GM21529 (cell line): ENCODE results near the gene FGD2.
A peak's percentile ranks its signal among the peaks of the same experiment; 100 is the strongest.
"Not testable (repeated sequence)": the region's sequence is repeated elsewhere in the genome, so short reads cannot be mapped to it uniquely, and the experiment has no call there.

Source experiments
- ATAC-seq: cut with Tn5 transposase; IDR thresholded peaks from one replicate; pipeline ENCODE4 v1.9.1; 2021; ENCODE audit not compliant: unreplicated experiment

The FGD2 gene

DNA sequence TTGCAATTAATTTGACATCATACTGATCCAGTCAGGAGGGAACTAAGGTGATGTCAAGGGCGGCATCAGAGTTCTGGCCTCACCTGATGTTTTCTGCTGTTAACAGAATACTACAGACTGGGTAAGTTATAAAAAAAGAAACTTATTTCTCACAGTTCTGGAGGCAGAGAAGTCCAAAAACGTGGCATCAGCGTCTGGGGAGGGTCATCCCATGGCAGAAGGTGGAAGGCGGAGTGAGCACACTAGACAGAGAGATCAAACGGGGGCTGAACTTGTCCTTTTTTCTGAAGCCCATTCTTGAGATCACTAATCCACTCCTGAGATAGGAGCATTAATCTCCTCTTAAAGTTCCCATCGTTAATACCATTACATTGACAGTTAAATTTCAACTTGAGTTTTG is 16.2 kb upstream of the FGD2 start:
- ATAC-seq, result no peak

DNA sequence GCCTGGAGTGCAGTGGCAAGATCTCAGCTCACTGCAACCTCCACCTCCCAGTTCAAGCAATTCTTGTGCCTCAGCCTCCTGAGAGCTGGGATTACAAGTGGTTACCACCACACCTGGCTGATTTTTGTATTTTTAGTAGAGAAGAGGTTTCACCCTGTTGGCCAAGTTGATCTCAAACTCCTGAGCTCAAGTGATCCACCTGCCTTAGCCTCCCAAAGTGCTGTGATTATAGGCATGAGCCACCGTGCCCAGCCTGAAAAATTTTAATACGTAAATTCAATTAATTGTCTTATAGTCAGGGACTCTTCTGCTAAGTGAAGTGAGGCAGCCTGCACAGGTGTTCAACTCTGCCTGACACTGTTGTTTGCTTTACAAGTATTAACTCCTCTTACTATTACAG is 15.1 kb upstream of the FGD2 start:
- not testable (repeated sequence) for ATAC-seq

DNA sequence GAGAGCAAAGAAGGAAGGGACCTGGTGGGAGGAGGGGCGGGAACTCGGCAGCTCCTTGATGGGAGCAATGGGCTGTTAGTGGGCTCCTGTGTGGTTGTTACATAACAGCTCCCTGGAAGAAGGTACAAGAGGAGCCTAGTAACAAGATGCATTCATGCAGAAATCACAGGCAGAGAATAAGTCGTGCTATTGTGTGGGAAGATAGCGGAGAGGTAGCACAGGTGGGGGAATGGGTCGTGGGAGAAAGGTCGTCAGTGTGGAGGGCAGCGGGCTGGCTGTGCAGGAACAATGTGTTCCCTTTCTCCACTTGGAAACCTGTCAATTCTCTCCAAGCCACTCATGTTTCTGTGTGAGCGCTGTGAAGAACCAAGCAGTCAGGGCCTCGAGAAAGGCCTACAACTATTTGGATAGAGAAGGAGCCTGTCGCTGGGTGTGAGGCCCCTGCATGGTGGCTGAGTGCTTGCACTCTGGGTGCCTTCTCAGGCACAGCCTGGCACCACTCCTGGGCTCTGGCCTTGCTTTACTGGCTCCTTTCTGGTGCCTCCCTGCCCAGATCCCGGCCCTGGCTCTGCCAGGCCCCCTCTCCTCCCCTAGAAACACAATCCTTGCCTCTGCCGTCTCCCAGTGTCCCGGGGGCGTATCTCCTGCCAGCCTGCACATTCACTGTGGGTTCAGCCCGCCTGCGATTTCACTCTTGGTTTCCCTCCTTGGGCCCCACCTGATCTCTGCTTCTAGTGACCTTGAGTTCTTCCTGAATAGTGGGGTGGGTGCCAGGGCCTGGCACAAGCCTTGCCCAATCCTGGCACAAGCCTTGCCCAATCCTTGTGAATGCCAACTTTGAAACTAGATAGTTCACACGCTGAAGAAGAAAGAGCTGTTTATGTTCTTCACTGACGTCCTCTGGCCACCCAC is 7.4 kb upstream of the FGD2 start:
- ATAC-seq, result no peak

DNA sequence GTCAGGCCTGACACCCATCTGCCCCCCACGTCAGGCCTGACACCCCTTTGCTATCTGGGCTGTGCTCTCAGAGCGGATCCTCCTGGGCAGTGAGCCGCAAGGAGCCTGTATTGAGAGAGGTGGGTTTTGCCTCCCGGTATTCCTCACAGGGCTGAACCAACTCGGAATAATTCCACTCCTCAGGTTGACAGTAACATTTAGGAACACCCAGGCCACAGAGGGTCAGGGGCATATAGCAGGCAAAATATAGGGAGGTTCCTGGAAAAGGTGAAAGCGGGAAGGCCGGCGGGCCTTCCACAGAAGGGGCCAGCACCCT is 6.8 kb upstream of the FGD2 start:
- ATAC-seq, result no peak

DNA sequence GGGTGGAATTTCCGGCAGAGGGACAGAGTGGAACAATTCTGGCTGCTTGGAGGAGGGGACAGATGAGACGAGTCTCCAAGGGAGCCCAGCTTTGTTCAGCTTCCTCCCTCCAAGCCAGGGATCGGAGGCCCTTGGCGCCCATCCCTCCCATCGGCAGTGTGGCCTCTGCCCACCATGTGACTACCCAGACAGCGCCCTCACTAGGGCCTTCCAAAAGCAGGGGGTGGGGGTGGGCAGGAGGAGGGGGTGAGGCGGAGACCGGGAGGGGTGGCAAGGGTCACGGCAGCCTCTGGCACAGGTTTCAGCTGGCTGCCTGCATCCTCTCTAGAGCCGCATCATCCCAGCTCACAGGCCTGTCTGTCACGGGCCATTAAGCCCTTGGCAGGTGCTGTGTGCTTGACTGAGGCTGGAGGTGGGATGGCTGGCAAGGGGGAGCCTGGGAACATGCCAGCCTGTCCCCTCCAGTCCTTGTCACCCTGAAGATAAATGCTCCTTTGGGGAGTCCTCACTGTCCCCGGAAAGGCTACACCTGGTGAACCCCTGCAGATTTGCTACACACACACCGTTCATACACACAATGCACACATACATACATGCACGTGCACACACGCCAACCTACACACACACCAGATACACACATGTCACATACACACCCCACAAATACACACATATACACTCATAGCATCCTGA is 6.2 kb upstream of the FGD2 start:
- ATAC-seq, result no peak

DNA sequence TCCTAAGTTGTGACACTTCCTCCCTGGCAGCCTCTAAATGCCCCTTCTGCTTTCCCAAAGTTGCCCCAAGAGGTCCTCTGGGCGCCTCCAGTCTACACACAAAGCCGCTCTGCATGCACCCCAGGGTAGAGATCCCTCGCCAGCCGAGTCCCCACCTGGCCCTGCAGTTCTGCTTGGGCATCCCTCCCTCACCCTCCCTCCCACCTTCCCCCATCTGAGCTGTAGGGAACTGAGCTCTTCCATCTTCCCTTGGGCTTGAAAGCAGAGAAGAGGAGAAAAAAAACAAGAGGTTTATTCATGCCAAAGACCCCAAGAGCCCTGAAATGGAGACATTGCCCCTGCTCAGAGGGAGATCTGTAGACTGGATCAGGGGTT is 5.7 kb upstream of the FGD2 start:
- ATAC-seq, result no peak

DNA sequence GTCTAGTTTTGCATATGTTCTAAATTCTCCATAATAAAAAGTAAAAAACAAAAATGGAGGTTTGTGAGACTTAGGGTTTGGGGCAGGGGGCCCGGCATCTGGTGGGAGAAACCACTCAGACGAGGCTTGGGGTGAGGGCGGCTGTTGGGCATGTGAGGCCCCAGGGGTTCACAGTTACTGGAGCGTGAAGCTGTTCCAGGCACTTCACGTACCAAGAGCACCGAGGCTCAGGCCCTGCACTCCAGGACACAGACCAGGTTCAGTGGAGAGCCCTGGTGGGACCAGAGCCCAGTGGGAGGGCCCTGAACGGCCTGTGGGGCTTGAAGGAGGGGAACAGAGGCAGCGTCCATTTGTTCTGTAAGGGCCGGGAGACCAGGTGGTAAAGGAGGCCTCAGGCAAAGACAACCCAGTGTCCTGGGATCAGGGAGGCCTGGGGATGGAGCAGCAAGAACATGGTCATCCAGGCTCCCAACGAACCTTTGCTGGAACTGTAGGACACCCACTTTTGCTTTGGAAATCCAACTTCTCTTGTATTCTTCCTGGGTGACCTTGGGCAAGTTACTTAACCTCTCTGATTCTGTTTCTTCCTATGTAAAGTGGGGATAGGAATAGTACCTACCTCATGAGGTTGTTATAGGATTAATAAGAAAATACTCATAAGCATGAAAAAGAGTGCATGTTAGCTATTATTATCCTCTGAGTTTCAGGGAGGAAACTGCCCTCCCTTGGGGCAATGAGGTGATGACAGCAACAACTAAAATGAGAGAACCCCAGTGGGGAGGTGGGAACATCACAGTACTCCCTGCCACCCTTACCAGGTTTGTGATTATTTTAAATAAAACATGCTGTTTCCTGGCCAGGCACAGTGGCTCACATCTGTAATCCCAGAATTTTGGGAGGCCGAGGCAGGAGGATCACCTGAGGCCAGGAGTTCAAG is 1.1 kb upstream of the FGD2 start:
- no peak for ATAC-seq

DNA sequence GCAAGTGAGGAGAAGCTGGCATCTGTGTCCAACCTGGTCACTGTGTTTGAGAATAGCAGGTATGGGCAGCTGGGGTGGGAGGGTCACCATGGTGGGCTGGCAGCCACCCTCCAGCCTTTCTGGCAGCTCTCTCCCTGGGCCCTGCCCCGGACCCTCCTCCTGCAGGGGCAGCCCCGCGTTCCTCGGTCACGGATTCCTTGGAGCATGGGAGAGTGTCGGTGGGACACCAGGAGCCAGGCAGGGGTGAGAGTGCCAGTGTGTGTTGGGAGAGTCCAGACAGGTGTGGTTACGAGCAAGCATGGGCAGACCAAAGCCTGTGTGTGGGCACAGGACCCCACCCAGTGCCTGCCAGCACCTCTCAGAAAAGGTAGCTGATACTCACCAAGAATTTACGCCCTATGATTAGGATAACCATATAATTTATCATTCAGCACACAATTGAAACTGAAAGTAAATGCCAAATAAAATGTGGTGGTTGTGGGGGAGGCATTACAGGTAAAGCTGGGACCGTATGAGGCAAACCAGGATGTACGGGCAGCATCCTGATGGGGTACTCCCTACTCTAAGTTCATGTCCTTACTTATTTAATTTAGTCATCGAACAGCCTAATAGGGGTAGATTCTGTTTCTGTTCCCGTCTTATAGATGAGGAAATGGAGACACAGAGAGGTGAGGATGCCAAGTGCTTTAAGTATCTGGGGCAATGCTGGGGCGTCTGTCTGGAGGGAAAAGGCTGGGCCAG is 542 bp downstream of the FGD2 start:
- ATAC-seq, result peak; percentile 1

DNA sequence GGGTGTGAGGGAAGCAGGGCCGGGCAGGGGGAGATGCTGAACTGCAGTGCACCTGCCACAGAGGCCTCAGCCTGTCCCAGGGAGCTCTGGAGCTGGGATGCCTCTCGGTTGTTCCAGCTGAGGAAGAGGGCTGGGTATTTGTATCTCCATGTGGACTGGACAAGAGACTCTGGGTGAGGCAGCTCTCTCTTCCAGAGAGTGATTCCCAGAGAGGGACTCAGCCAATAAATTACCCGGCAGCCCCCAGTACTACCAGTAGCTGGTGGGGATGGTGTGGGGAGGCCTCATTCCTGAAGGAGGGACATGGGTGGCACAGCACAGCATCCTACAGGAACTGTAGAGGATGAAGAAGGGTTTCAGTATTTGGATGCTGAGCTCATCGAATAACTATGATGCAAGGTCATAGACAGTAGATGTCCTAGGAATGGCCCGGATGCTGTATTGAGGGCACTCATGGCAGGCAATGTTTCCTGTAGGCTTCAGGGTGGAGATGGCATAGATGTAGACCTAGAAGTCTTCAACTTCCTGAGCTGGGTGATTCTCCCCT is 1.4 kb downstream of the FGD2 start:
- no peak for ATAC-seq

DNA sequence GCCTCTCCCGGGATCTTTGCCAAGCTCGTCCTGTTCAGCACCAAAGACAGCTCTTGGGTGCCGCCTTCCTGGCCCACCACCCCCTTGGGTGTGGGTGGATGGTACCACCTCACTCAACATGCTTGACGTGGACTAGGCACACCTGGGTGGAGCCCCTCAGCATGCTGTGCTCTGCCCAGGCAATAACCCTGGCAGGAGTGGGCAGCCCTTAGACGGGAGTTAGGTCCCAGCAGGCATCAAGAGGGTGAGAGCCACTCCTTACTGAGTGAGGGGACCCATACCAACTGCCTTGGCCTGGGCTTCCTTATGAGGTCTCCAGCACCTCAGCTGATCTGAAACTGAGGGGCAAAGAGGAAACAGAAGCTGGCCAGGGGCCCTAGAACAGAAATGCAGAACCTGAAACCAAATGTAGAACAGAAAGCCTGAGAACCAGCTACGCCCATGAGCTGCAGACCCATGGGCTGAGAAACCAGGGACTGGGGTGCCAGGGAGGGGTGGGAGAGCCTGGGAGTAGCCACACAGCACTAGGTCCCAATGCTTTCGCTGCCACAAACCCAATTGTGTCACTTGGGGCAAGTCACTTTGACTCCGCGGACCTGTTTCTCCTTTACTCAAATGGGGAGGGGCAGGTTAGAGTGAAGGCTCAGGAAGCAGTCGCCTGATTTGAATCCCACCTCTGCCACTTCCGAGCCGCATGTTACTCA is 2.0 kb downstream of the FGD2 start:
- ATAC-seq, result peak; percentile 39

DNA sequence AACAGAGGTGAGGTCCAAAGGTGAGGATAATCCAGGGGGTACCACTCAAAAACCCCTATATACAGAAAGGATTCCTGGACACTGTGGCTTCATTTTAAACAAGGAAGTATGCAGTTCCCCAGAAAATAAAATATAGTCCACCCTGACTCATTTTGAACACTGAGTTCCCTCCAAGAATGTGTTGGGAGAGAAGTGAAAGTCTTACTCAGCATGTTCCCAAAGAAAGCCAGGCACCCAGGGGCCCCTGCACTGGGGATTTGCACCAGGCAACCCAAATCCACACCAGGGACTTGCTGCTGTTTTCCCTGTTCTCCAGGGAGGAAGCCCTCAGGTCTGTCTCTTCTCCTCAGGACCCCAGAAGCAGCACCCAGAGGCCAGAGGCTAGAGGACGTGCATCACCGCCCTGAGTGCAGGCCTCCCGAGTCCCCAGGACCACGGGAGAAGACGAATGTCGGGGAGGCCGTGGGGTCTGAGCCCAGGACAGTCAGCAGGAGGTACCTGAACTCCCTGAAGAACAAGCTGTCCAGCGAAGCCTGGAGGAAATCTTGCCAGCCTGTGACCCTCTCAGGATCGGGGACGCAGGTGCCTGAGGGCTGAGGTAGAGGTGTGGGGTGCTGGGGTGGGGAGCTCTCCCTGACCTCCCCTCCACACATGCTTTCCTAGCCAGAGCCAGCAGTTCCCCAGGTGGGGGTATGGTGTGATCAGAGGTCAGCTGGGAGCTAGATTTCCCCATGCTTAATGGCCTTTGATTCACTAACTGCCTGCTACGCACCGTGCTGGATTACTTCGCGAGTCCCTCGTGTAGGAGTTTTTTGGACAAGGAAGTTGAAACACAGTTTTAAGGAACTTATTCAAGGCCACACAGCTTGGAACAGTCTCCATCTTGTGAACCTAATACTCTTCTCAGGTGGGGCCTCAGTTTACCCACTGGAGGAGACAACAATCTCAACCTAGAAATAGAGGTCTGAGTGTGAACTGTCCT is 3.3 kb downstream of the FGD2 start:
- no peak for ATAC-seq

DNA sequence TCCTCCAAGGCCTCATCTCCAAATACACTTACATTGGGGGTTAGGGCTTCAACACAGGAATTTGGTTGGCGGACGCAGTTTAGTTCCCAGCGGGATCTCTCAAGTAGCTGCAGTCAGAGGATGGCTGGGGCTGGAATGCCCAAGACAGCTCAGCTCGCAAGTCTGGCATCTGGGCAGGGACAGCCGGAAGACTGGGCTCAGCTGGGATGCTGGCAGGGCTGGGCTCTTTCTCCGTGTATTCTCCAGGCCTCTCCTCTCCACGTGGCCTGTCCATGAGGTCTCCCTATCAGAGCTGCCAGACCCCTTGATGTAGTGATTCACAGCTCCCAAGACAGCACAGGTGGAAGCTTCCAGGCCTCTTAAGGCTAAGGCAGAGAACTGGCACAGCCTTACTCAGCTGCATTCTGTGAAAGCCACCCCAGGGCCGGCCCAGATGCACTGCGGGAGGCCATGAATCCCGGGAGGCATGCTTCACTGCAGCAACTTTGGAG is 5.0 kb downstream of the FGD2 start:
- ATAC-seq, result no peak

DNA sequence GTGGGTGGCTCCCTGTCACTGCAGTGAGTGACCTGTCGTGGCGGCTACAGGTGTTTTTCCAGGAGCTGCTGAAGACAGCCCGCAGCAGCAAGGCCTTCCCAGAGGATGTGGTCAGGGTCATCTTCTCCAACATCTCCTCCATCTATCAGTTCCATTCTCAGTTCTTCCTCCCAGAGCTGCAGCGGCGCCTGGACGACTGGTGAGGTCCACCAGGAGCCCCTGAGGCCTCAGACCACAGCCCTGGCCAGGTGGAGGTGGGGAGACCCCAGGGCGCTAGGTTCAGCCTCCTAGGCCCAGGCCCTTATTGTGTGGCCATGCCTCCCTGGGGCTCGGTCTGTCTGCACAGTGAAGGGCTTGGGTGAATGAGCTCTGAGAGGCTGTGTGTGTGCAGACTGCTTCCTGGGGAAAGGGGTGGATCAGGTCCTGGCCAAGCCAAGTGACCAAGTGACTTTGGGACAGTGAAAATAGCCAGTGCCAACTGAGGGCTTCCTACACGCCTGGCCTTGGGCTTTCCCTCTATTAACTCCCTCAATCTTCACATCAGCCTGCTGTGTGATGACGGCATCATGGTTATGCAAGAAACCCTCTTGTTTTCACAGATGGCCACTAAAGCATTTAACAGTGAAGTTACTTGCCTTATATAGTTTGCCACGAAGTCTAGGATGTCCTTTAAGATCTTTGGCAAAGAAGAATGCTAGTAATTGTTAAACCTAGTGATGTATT is 6.4 kb downstream of the FGD2 start:
- ATAC-seq, result no peak

DNA sequence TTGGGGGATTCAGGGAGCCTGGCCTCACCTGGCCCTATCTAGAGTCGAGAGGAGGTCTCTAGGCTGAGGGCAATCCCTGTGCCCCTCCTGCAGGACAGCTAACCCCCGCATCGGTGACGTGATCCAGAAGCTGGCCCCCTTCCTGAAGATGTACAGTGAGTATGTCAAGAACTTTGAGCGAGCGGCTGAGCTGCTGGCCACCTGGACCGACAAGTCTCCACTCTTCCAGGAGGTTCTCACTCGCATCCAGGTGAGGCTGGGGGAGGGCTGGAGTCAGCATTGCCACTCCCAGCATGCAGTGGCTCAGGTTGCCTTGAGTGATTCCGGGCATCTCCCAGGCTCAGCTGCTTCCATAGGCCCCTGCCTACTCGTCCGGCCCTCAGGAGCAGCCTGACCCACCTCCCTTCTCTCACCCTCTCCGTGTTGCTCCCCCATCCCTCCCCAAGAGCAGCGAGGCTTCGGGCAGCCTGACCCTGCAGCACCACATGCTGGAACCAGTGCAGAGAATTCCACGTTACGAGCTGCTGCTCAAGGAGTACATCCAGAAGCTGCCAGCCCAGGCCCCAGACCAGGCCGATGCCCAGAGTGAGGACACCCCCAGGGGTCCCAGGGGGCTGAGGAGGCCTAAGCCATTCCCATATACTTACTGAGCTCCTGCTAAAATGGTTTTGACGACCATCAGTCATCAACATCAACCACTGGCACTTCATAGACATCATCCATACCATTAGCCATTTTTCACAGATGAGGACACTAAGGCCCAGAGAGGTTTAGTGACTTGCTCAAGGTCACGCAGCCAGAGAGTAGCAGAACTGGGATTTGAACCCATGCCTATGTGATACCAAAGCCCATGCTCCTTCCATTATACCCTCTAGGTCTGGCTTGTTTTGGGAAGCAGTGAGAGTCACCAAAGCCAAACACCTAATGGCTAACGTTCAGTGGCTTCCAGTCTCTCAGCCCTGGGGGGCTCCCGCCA is 8.3 kb downstream of the FGD2 start:
- no peak for ATAC-seq

DNA sequence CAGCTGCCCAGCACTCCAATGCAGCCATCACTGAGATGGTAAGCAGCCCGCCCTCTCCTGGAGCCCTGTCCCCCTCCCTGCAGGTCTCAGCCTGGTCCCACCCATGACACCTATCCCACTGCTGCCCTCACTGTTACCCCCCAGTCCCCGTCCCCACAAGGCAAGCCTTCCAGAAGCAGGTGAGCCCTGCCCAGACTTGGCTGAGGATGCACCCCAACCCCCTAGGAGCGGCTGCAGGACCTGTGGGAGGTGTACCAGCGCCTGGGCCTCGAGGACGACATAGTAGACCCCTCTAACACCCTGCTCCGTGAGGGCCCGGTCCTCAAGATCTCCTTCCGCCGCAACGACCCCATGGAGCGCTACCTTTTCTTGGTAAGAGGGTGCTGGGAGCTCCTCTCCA is 9.2 kb downstream of the FGD2 start:
- ATAC-seq, result no peak

DNA sequence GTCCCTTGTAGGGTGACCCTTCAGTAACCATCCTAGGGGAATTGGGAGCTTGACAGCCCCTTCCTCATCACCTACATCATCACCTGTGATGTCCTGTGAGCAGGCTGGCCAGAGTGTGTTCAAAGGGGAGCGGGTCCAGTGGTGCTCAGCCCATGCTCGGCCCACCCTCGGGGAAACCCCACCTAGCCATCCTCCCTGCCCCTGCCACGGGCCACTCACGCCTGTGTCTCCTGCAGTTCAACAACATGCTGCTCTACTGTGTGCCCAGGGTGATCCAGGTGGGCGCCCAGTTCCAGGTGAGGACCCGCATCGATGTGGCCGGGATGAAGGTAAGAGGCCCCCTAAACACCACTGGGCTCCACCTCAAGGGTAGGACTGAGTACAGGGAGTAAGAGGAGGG is 10.1 kb downstream of the FGD2 start:
- no peak for ATAC-seq

DNA sequence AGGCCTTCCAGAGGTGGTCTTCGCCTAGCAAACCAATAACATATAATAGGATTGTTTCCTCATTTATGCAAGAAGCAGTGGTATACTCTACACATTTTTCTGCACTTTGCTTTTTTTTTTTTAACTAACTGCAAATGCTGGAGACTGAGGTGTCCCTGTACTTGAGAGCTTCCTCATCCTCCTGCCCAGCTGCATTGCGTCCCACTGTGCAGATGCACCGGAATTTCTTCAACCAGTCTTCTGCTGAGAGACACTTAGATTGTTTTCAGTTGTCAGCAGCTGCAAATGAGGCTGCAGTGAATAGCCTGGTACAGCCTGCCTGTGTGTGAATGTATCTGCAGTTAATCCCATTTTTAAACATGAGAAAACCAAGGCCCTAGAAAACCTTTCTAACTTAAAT is 11.5 kb downstream of the FGD2 start:
- ATAC-seq, result no peak
